NCI-H146 (cell line): ENCODE data around the gene C1orf116.

Experiments
- DNase-seq: peaks from one replicate; lab custom pipeline; 2025; lab: John Stamatoyannopoulos, UW

Gene C1orf116

DNA sequence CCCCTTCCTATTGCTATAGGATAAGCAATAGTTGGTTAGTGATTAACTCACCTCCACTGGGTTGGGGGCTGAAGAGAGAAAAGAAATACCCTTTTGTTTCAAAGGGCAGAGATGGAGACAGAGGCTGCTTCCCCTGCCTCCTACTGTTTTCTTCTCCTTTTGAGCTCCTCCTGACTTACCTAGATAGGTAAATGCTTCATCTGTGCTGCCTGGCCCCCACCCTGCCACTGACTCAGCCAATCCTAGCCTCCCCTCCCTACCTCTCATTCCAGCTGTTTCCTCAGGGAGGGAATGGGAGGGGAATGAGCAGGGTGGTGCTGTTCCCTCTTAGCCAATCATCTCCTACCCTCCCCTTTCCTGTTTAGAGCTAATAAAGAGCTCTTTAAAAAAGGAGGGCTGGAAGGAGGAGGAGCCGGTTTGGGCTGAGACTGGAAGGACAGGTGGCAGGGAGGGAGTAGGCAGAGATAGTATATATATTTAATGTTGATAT lies at the start of gene C1orf116:
Gene C1orf116, minus strand, starts transcription at position 229 of the 490 bp plus-strand sequence. CDS start 5,158 bp downstream, outside the sequence.
- peak; percentile 93 for DNase-seq

DNA sequence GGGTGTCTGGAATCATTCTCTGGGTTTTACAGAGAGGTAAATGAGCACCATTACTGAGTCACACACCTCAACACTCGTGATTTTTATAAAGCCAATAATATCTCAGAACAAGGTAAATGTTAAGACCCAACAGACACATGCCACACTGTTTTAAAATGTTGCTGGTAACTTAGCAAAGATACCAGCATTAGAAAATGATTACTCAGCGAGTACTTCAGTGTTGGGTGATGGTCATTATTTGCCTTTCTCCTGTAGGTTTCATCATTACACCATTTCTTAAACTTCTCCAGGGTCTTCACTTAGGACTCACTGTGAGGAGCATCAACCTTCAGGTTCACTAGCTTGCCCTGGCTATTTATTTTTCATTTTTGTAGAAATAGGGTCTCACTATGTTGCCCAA lies 49.2 kb upstream of the C1orf116 start:
- DNase-seq = no peak

DNA sequence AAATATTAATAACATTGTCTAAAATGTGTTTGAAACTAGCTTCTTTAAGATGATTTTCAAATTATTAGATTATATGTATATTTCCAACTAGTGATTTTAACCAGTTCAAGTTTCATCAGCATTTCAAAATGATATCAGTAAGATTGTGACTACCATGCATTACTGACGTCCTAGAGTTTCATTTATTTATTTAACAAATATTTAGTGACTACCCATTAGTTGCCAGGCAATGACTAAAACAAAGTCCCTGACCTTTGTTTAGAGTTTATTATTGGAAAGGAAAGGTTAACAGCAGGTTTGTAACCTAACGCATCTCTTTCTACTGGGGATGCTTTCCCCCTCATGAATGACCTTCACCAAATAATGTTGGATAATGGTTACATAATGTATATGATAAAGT lies 48.5 kb upstream of the C1orf116 start:
- DNase-seq = no peak

GRCh38 chr1:207079706-207080241 lies 47.2 kb upstream of the C1orf116 start:
- DNase-seq = no peak

- DNase-seq = no peak
These were observed 46.1 kb upstream of the C1orf116 start for GRCh38 chr1:207078578-207079132.

DNA sequence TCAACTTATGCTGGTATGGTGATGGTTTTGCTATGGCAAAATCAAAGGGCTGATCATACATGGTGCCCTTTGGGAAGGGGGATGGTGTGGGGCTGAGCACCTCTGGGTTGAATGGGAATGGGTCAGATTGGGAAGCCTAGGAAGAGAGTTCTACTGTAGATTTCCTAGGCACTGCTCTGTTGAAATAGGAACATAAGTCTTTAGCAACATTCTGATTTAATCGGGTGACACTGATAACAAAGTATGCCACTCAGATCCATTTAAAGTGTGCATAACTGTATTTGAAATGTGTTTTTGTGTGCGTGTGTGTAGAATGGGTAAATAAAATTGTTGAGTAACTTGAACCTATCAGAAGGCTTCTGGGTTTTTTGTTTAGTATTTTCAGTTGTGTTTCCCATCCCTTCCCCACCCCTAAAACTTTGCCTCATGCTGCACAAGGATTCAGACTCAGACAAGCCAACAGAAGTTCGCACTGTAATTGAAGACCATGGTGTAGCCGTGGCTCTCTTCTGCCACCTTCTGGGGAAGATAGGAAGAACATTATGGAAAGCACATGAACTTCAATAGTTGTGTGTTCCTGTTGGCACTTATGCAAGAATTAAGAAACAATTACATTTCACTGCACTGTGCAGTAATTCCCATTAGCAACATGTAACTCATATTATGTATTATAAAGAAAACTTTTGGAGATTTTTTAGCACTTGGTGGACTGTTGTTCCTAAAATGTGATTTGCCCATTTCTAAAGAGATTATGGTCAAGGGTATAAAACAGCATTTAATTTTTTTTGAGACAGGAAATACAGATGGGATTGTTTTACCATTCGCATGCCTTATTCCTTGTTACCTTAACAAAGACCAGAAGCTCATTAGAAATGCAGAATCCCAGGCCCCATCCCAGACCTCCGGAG lies 45.2 kb upstream of the C1orf116 start:
- DNase-seq = peak; percentile 42

- DNase-seq = no peak
These were observed 44.5 kb upstream of the C1orf116 start for GRCh38 chr1:207077012-207077411.

DNA sequence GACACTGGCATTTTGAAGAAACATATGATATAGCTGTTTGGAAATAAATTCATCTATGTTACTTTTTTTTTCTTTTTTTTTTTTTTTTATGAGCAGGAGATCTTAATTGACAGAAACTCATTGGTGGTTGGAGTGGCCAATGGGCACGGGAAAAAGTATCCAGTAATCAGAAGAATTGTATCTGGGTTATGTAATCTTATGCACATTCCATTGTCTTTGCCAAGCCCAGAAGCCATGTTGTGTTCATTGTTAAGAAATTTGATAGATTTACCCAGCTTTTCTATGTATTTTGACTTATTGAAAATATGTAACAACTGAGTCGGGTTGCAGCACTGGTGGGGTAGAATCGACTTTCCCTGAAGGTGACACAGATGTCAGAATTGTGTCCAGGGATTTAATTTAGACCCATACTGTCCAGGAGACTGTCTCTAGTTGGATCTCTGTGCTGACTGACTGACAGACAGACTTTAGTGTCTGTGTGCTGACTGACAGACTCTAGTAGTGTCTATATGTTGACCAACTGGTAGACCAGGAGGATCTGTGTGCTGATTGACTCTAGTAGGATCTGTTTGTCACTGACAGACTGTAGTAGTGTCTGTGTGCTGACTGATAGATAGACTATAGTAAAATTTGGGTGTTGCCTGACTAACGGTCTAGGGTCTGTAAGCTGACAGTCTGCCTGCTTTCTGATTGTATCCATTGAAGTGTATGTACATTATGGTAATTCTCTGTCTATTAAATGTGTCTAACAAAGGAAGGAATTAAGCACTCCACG lies 43.8 kb upstream of the C1orf116 start:
- no peak for DNase-seq

DNA sequence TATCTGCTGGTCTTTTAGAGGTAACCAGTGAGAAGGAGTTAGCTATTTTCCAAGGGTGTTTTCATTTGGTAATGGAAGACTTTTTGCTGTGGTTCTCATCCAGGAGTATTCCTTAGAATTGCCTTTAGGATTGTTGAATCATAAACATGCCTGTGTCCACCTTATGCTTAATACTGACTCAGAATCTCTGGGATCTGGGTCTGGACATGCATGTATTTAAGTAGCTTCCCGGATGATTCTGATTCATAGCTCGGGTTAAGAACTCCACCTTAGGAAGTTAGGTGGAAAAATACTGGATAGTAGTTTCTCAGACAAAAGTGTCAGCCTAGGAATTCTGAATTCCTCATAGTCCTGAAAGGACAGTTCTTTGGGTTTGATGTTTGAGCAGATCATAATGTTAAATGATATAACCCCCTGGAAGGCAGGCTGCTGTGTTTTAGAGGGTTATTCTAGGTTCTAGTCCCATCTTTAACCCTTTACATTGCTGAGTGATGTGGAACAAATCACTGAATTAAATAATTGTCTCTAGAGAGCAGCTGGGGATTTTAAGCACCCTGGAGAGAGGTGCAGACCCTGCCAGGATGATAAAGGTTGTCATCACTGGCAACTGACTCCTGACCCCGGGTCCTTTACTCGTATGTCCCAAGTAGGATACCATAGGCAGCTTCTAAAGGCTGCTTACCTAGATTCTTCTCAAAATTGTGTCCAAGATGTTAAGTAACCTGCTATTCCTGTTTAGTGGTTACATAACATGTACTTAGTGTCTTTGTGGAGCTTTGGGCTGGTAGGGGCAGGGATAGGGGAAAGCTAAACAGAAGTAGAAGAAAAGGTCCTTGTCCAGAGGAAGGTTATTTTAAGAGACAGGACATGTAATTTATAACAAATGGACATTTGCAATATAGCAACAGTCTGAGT lies 41.6 kb upstream of the C1orf116 start:
- DNase-seq = no peak

GRCh38 chr1:207072233-207072632 lies 39.7 kb upstream of the C1orf116 start:
- DNase-seq = no peak

DNA sequence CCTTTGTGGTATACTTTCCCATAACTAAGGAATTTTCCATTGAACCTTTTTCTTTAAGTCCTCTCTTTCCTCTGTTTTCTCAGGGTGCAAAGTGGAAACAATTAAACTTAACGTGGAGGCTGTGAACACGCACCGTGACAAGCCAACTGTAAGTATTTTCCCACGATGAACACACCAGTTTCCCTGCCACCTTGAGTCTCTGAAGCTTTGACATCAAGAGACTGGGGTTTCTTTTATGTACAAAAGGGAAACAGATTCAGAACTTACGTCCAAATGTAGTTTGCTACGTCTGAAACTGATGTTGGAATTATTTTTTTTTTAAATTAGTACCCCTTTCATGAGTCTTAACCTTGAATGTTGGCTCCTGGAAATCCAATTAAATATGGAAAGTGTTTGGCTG lies 38.9 kb upstream of the C1orf116 start:
- DNase-seq = no peak

- DNase-seq = no peak
These were observed 38.3 kb upstream of the C1orf116 start for GRCh38 chr1:207070811-207071210.

GRCh38 chr1:207069858-207070506 lies 37.4 kb upstream of the C1orf116 start:
- DNase-seq = no peak

DNA sequence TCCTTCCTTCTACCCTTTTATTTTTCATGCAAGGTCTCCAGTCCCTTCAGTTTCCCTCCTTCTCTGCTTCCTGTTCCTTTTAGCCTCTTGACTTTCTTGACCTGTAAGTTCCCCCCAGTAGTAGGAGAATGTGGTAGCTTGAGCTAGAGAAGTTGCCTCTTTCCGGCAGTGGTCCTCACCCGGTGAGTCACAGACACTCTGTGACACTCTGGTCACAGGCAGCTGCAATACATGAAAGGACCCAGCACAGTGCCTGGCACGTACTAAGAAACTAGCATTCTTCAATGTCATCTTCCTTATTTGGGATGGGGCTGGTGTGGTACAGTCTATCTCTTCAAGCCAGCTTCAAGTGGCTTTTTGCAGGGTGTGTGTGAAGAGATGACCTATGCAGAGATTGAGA lies 36.5 kb upstream of the C1orf116 start:
- no peak for DNase-seq

GRCh38 chr1:207067665-207068064 lies 35.1 kb upstream of the C1orf116 start:
- no peak for DNase-seq

- DNase-seq = no peak
These were observed 34.6 kb upstream of the C1orf116 start for GRCh38 chr1:207067185-207067584.

- no peak for DNase-seq
These were observed 32.0 kb upstream of the C1orf116 start for GRCh38 chr1:207064561-207064960.

- no peak for DNase-seq
These were observed 30.5 kb upstream of the C1orf116 start for GRCh38 chr1:207063014-207063413.

DNA sequence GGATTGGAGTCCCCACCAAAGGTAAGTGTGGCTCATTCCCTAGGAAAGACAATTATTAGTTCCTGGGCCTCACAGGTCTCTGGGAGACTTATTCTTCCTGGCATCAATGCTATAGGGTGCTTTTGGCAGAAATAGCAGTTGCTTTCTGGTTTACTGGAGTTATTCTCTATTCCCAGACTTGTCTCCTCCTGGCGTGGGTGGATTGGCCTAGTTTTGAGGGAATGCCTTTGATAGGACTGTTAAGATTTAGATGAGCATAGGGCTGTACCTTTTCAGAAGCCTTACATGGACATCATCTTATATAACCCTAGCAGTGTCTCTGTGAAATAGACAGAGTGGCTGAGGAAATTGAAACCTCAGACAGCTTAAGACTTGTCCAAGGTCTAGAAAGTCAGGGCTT lies 29.5 kb upstream of the C1orf116 start:
- no peak for DNase-seq

- DNase-seq = no peak
These were observed 28.0 kb upstream of the C1orf116 start for GRCh38 chr1:207060596-207060995.

DNA sequence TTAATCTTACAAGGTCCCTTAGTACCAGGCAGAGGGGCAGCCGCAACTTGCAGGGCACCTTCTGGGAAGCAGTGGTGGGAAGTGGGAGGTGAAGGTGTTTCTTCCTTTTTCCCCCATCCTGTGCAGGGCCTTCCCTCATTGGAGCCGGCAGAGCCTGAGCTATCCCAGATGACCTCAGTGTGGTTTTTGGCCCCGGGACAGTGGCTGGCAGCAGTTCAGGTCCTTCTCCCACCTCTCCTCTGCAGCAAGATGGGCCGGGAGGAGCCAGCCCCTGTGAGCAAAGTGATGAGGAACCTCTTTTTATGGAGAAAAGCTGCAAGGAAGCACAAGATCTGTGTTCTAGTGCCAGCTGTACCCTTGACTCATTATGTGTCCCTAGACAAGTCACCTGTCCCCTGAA lies 27.3 kb upstream of the C1orf116 start:
- no peak for DNase-seq
